Lower leg skin (tissue), 3 donors: ENCODE data around the gene LYRM9.

ENCODE experiments used
- POLR2A ChIP-seq, 2 donors: fragments of 450-650 bp; IDR thresholded peaks; one replicate each; pipeline ENCODE4 v1.6.1; 2016 to 2017; ENCODE audit warnings: antibody characterized with exemption in 2 of 2, mild to moderate bottlenecking in 1 of 2, moderate library complexity in 1 of 2
- TF ChIP-seq, protein P1 (sequence below), 3 donors: fragments of 450-650 bp; IDR thresholded peaks; one replicate each; pipeline ENCODE4 v1.5.1; 2016; ENCODE audit warnings: antibody characterized with exemption in 3 of 3, mild to moderate bottlenecking in 3 of 3, moderate library complexity in 2 of 3

DNA sequence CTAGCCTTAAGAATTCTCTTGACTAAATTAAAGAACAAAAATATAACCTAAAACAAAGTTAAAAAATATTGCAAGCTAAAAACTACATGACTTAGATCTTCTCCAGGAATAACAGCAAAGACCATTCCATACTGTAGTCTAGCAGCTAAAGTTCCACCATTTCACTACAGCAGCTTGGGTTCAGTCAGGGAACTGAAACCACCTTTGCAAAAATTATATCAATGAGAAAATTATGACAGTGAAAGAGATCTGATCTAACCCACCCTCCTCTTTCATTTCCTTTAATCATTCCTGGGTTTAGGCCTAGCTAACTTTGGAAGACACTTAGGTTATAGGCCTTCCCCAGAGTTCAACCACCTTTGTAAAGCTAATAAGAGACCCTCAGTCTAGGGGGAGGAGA lies 56.5 kb downstream of the LYRM9 start:
- TF ChIP-seq, protein P1, sequence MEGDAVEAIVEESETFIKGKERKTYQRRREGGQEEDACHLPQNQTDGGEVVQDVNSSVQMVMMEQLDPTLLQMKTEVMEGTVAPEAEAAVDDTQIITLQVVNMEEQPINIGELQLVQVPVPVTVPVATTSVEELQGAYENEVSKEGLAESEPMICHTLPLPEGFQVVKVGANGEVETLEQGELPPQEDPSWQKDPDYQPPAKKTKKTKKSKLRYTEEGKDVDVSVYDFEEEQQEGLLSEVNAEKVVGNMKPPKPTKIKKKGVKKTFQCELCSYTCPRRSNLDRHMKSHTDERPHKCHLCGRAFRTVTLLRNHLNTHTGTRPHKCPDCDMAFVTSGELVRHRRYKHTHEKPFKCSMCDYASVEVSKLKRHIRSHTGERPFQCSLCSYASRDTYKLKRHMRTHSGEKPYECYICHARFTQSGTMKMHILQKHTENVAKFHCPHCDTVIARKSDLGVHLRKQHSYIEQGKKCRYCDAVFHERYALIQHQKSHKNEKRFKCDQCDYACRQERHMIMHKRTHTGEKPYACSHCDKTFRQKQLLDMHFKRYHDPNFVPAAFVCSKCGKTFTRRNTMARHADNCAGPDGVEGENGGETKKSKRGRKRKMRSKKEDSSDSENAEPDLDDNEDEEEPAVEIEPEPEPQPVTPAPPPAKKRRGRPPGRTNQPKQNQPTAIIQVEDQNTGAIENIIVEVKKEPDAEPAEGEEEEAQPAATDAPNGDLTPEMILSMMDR (IDR thresholded peaks at IDR 0.05), result no peak
- TF ChIP-seq POLR2A (IDR thresholded peaks at IDR 0.05), result no peak
